OCI-LY3 (cell line): Measurements from ENCODE around the gene IL17RA.
"Not testable (repeated sequence)": the region's sequence is repeated elsewhere in the genome, so short reads cannot be mapped to it uniquely, and the experiment has no call there.

Source experiments
- H2AFZ ChIP-seq: fragments of 200-600, 300-600 bp; shearing (Covaris generic); 2 replicates; pipeline ENCODE4 v1.6.0; 2014; ENCODE audit warnings: antibody characterized with exemption, low read depth, low read length
- H3K27ac ChIP-seq: fragments of 200-600, 300-600 bp; sonication (generic); 2 replicates; pipeline ENCODE4 v1.5.1; 2014; ENCODE audit warnings: mild to moderate bottlenecking, low read length, moderate library complexity, mixed read lengths
- H3K27me3 ChIP-seq: fragments of 200-600, 300-600 bp; sonication (generic); 2 replicates; pipeline ENCODE4 v1.6.1; 2014; ENCODE audit warnings: low read depth, low read length, mixed read lengths
- H3K36me3 ChIP-seq: fragments of 200-600, 300-600 bp; sonication (generic); replicated peaks from 2 replicates; pipeline ENCODE3; 2014; ENCODE audit warnings: low read depth, low read length, mixed read lengths
- H3K4me1 ChIP-seq: fragments of 300-600, 200-600 bp; sonication (generic); 2 replicates; pipeline ENCODE4 v1.6.1; 2014; ENCODE audit warnings: low read length, mixed read lengths
- H3K4me2 ChIP-seq: fragments of 200-600, 300-600 bp; sonication (generic); 2 replicates; pipeline ENCODE4 v1.6.1; 2014; ENCODE audit warnings: low read length, mixed read lengths
- H3K4me3 ChIP-seq: fragments of 300-600, 200-600 bp; sonication (generic); 2 replicates; pipeline ENCODE4 v1.5.1; 2014; ENCODE audit warnings: antibody characterized with exemption, mild to moderate bottlenecking, low read length, moderate library complexity
- H3K79me2 ChIP-seq: fragments of 300-600, 200-600 bp; shearing (Covaris generic); 2 replicates; pipeline ENCODE4 v1.6.1; 2014; ENCODE audit warnings: mild to moderate bottlenecking, low read length, mixed read lengths
- H3K9ac ChIP-seq: fragments of 300-600, 200-600 bp; shearing (Covaris generic); 2 replicates; pipeline ENCODE4 v1.6.0; 2014; ENCODE audit warnings: mild to moderate bottlenecking, low read length, moderate library complexity
- H3K9me3 ChIP-seq: fragments of 200-600, 300-600 bp; shearing (Covaris generic); 2 replicates; pipeline ENCODE4 v1.6.1; 2014; ENCODE audit warnings: low read length, mixed read lengths; ENCODE audit not compliant: insufficient read depth
- H4K20me1 ChIP-seq: fragments of 200-600, 300-600 bp; sonication (generic); 2 replicates; pipeline ENCODE4 v1.6.1; 2016; ENCODE audit warnings: low read length, mixed read lengths; ENCODE audit not compliant: insufficient read depth
- EZH2phosphoT487 ChIP-seq: fragments of 200-600 bp; shearing (Covaris generic); IDR thresholded peaks from 2 replicates; pipeline ENCODE4 v1.6.1; 2018; ENCODE audit warnings: antibody characterized with exemption, mixed run types, low read depth
- TF ChIP-seq, protein P1 (sequence below): fragments of 200-600, 300-600 bp; sonication (generic); IDR thresholded peaks from 2 replicates; pipeline ENCODE4 v1.5.1; 2014; ENCODE audit warnings: antibody characterized with exemption, low read length, low read depth

IL17RA gene

DNA sequence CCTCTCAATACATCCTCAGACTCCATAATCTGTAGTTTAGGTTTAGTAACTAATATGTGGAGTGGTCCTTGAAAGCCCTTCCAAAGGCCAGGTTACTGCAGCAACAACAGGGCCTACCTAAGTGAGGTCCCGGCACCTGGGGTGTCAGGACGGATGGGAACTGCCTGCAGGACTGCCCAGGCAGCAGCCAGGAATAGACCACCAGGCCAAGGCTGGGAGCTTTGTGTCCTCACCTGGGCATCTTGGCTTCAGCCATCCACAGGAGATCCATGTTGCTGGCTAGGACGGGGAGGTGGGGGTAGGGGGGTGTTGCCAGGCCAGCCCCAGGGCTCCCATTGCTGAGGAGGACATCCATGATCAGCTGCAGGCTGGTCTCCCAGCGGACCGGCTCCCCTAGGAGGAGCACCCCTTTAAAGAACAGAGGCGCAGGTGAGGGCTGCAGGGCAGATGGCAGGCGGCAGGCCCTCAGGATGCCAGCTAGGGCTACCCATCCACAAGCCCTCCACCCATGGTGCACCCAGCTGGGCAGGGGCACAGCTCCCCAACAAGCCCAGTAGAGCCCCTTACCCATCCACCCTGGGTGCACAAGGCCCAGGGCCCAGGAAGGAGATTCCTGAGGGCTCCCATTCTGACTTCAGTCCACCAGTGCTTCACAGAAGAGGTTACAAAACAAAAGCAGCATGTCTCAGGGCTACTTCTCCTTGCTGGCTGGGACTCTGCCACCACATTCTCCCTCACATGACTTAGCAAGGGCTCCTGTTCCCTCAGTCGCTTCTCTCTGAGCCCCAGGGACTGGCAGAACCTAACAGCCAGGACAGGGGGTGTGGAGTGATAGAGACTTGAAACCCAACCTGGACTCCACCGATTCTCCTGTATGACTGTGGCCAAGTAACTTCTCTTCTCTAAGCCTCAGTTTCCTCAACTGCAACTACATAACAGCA lies 56.3 kb downstream of the IL17RA start:
- TF ChIP-seq EZH2phosphoT487, result no peak
- TF ChIP-seq, protein P1, sequence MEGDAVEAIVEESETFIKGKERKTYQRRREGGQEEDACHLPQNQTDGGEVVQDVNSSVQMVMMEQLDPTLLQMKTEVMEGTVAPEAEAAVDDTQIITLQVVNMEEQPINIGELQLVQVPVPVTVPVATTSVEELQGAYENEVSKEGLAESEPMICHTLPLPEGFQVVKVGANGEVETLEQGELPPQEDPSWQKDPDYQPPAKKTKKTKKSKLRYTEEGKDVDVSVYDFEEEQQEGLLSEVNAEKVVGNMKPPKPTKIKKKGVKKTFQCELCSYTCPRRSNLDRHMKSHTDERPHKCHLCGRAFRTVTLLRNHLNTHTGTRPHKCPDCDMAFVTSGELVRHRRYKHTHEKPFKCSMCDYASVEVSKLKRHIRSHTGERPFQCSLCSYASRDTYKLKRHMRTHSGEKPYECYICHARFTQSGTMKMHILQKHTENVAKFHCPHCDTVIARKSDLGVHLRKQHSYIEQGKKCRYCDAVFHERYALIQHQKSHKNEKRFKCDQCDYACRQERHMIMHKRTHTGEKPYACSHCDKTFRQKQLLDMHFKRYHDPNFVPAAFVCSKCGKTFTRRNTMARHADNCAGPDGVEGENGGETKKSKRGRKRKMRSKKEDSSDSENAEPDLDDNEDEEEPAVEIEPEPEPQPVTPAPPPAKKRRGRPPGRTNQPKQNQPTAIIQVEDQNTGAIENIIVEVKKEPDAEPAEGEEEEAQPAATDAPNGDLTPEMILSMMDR, result no peak
- Histone ChIP-seq H3K27me3 (no peaks in the 10 kb centered on the region), H4K20me1 (peaks cover 10% of the 10 kb centered on the region), H3K4me2 (no peak overlapping the region), H3K27ac (no peak overlapping the region), H3K4me3 (no peak overlapping the region), H3K9ac (no peak overlapping the region), H2AFZ (no peak overlapping the region), H3K36me3 (peaks cover 67% of the 10 kb centered on the region), H3K9me3 (no peaks in the 10 kb centered on the region), H3K79me2 (peaks cover 14% of the 10 kb centered on the region; the same call in 1 of the 2 replicates), H3K4me1 (no peaks in the 10 kb centered on the region)

DNA sequence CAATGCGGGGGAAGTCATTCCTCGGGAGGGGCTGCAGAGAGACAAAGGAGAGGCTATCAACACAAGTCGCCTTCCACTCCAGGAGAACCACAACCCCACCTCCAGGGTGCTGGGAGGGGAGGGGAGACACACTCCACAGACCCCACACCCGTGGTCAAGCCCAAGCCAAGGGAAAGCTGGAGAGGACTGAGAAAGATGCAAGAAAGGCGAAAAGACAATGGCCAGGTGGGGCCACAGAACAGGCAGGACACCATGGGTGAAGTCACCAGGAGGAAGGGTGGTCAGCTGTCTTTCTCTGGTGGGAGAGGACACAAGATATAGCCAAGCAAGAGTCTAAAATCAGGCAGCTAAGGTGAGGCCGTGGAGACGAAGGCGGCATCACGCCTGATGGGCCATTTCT lies 58.3 kb downstream of the IL17RA start:
- Histone ChIP-seq H3K4me1 (no peaks in the 10 kb centered on the region), H3K27ac (no peak overlapping the region), H3K4me2 (no peak overlapping the region), H3K9me3 (no peaks in the 10 kb centered on the region), H3K4me3 (no peak overlapping the region), H2AFZ (no peak overlapping the region), H4K20me1 (peaks cover 15% of the 10 kb centered on the region), H3K79me2 (peaks cover 29% of the 10 kb centered on the region), H3K9ac (no peak overlapping the region), H3K27me3 (no peaks in the 10 kb centered on the region), H3K36me3 (peaks cover 62% of the 10 kb centered on the region)
- no peak for TF ChIP-seq EZH2phosphoT487
- TF ChIP-seq, protein P1, result no peak

DNA sequence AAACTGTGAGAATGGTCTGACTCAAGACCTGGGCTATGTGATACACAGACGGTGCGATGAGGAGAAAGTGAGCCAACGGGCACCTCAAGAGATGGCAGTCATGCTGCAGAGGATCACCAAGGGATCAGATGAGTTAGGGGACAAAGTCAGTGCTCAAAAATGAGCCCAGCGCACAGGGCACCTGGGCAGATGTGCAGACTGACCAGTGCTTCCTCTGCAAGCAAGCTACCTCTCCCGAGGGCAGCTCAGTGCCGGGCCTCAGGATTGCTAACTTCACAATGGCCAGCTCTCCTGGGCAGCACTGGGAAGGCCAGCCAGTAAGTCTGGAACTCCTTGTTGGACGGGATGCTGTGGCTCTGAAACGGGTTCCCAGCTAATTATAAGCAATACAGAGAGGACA lies 59.0 kb downstream of the IL17RA start:
- Histone ChIP-seq H3K27me3 (no peaks in the 10 kb centered on the region), H3K27ac (no peak overlapping the region), H3K4me1 (no peaks in the 10 kb centered on the region), H4K20me1 (peaks cover 18% of the 10 kb centered on the region), H3K36me3 (peaks cover 63% of the 10 kb centered on the region), H3K4me3 (no peak overlapping the region), H3K9ac (no peak overlapping the region), H3K9me3 (no peaks in the 10 kb centered on the region), H3K79me2 (peaks cover 37% of the 10 kb centered on the region), H3K4me2 (no peak overlapping the region), H2AFZ (no peak overlapping the region)
- TF ChIP-seq EZH2phosphoT487, result no peak
- TF ChIP-seq, protein P1, result no peak

DNA sequence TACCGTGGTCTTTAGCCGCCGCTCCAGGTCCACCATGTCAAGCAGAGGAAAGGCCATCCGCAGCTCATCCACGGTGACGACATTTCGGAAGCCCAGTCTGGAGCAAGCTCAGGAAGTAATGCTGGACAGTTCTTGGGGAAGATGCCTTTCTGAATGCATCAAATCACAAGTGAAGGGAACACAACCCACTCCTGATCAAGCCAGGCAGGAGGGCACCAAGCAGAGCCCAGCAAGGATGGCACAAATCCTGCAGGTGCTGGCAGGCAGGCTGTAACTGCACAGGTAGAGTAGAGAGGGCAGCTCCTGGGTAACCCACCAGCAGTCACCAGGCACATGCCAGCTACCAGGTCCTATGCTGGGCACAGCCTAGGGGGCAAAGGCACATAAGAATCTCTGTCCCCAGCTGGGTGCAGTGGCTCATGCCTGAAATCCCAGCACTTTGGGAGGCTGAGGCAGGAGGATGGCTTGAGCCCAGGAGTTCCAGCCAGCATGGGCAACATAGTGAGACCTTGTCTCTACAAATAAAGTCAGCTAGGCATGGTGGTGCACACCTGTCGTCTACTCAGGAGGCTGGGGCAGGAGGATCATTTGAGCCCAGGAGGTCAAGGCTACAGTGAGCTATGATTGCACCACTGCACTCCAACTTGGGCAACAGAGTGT lies 60.4 kb downstream of the IL17RA start:
- peaks cover 31% of the 10 kb centered on the region for H4K20me1 ChIP-seq
- TF ChIP-seq, protein P1, result no peak
- no peak for TF ChIP-seq EZH2phosphoT487
- H3K36me3 ChIP-seq, result peaks cover 67% of the 10 kb centered on the region

DNA sequence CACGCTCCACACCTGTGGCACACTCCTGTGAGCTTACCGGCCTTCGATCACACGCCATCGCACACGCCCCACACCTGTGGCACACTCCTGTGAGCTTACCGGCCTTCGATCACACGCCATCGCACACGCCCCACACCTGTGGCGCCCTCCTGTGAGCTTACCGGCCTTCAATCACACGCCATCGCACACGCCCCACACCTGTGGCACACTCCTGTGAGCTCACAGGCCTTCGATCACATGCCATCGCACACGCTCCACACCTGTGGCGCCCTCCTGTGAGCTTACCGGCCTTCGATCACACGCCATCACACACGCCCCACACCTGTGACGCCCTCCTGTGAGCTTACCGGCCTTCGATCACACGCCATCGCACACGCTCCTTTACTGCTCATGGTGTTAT lies 62.7 kb downstream of the IL17RA start:
- not testable (repeated sequence) for H3K27ac ChIP-seq, H3K4me2 ChIP-seq
- H3K36me3 ChIP-seq, result peaks cover 45% of the 10 kb centered on the region

More for the DNA sequence above, 60.4 kb downstream of the IL17RA start:
- Histone ChIP-seq H3K27me3 (no peaks in the 10 kb centered on the region), H3K79me2 (peaks cover 50% of the 10 kb centered on the region), H3K9ac (no peak overlapping the region), H3K4me3 (no peak overlapping the region), H3K4me2 (no peak overlapping the region), H3K9me3 (no peaks in the 10 kb centered on the region), H3K4me1 (no peaks in the 10 kb centered on the region), H2AFZ (no peak overlapping the region), H3K27ac (no peak overlapping the region)

More for the DNA sequence above, 62.7 kb downstream of the IL17RA start:
- H3K4me3 ChIP-seq, H3K4me1 ChIP-seq, H3K9ac ChIP-seq, H3K9me3 ChIP-seq, H2AFZ ChIP-seq, H3K27me3 ChIP-seq: not testable (repeated sequence)
- peaks cover 48% of the 10 kb centered on the region for H4K20me1 ChIP-seq
- H3K79me2 ChIP-seq, result peaks cover 68% of the 10 kb centered on the region
